Lower leg skin (tissue), 4 donors: Measurements from ENCODE around the gene ARHGDIA. TPM values are rescaled to one million over a fixed set of nuclear protein-coding genes. Genes with fewer than 3 reads are reported as not detected.

Source experiments
- DNase-seq, 2 donors: peaks; one replicate each; pipeline ENCODE4 v3.0.0-alpha.2; 2019; ENCODE audit warnings: low spot score in 2 of 2
- H3K4me3 ChIP-seq: fragments of 200-600 bp; sonication (generic); 2 replicates; pipeline ENCODE4 v1.5.1; 2017; ENCODE audit warnings: mild to moderate bottlenecking, low read depth; ENCODE audit not compliant: poor library complexity, severe bottlenecking
- CTCF ChIP-seq, 3 donors: fragments of 450-650 bp; IDR thresholded peaks; one replicate each; pipeline ENCODE4 v1.5.1; 2016; ENCODE audit warnings: antibody characterized with exemption in 3 of 3, mild to moderate bottlenecking in 3 of 3, moderate library complexity in 2 of 3
- POLR2A ChIP-seq, 2 donors: fragments of 450-650 bp; IDR thresholded peaks; one replicate each; pipeline ENCODE4 v1.6.1; 2016 to 2017; ENCODE audit warnings: antibody characterized with exemption in 2 of 2, mild to moderate bottlenecking in 1 of 2, moderate library complexity in 1 of 2
- WGBS, 2 donors: methylation state at CpG; one replicate each; pipeline ENCODE4 v1.1.5; 2018; 5-methylcytosine and 5-hydroxymethylcytosine counted together
- intact Hi-C: fragments of 100-400 bp; cut with DNase I; formaldehyde crosslinking; loops from one replicate; pipeline ENCODE4 v1.15.0; 2023; ENCODE audit warnings: low total_unique reads
- total RNA-seq, 4 donors: library from RNA; depleted of rRNA; stranded (reverse); fragments of >200 nt; gene quantifications; one replicate each; pipeline ENCODE4 v1.1.0, GENCODE V29; 2016

Gene ARHGDIA
- total RNA-seq, 4 donors from 2014 or later: 144 to 280 (median 201) TPM

DNA sequence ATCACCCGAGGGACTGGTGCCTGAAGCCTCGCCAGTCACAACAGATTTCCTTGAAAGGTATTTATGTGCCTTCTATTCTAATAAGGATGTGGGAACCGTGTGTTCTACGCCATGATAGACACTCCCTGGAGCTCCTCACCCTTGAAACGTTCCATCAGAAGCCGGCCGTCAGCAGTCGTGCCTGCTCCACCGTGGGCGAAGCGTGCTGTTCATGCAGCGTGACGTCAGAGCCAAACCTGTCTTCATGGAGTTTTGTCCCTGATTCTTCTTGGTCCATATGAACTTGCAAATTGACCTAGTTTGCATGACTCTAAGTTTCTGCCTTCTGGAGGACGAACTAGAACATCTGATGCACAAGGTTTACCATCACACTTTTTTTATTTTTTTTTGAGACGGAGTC lies 31.8 kb downstream of the ARHGDIA start:
- WGBS, 2 donors: 47 to 61% methylated on average over 15 of the region's 15 CpGs
- intact Hi-C loops: no loop called here
- DNase-seq: no peak
- no peak overlapping the region for H3K4me3 ChIP-seq
- TF ChIP-seq POLR2A (IDR thresholded peaks at IDR 0.05) (no peak), CTCF (IDR thresholded peaks at IDR 0.05) (no peak)

- WGBS, 2 donors: 33 to 36% methylated on average over 14 to 17 of the region's 17 CpGs
- intact Hi-C loops: no loop called here
- TF ChIP-seq CTCF (IDR thresholded peaks at IDR 0.05) (no peak), POLR2A (IDR thresholded peaks at IDR 0.05) (no peak)
- no peak for DNase-seq
- no peak overlapping the region for H3K4me3 ChIP-seq
These were observed 32.3 kb downstream of the ARHGDIA start for GRCh38 chr17:81838753-81839255.

DNA sequence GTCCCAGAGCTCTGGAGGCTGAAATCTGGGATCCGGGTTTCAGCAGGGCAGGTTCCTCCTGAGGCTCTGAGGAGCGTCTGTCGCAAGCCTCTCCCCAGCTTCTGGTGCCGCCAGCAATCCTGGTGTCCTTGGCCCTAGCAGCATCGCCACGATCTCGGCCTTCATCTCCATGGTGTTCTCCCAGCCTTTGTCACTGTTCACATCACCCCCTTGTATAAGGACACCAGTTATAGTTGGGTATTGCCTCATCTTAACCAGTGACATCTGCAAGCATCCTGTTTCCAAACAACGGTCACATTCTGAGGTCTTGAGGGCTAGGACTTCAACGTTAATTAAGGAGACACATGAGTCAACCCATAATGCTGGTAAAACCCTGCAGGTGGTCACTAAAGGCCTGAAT lies 33.5 kb downstream of the ARHGDIA start:
- no peak overlapping the region for H3K4me3 ChIP-seq
- DNase-seq: no peak
- TF ChIP-seq CTCF (IDR thresholded peaks at IDR 0.05): no peak
- no peak for TF ChIP-seq POLR2A (IDR thresholded peaks at IDR 0.05)
- 69 to 70% methylated on average over 9 of the region's 9 CpGs for WGBS, 2 donors
- intact Hi-C loops: no loop called here

GRCh38 chr17:81834831-81835267 lies 36.3 kb downstream of the ARHGDIA start, which contains the start of gene PPP1R27:
TSS of gene PPP1R27 (minus strand) at chr17:81835050. CDS start at chr17:81834953, 97 bp downstream.
- TF ChIP-seq CTCF (IDR thresholded peaks at IDR 0.05): no peak
- no peak for TF ChIP-seq POLR2A (IDR thresholded peaks at IDR 0.05)
- 93 to 94% methylated on average over 25 to 26 of the region's 26 CpGs for WGBS, 2 donors
- intact Hi-C loops: no loop called here
- no peak for DNase-seq
- no peak within 1 kb of the TSS for H3K4me3 ChIP-seq

- 81 to 89% methylated on average over 23 to 31 of the region's 31 CpGs for WGBS, 2 donors
- no peak for DNase-seq
- intact Hi-C loops: no loop called here
- no peak for TF ChIP-seq POLR2A (IDR thresholded peaks at IDR 0.05)
- TF ChIP-seq CTCF (IDR thresholded peaks at IDR 0.05): no peak
- H3K4me3 ChIP-seq: peak overlapping the region; percentile 46
These were observed 37.0 kb downstream of the ARHGDIA start for GRCh38 chr17:81833921-81834830.
